GM12878 (cell line): ENCODE measurements around the gene PLOD3. TPM values are rescaled to one million over a fixed set of nuclear protein-coding genes. Genes with fewer than 3 reads are reported as not detected.

Experiments
- ATAC-seq: fragments of 200-7000 bp; cut with Tn5 transposase; 3 replicates; pipeline ENCODE4 v1.9.1; 2020; ENCODE audit warnings: mild to moderate bottlenecking, moderate library complexity
- BruUV-seq: library from RNA; stranded (reverse); fragments of 400-500 nt; replicated peaks from 2 replicates; lab custom pipeline; 2021; lab: Mats Ljungman, UMichigan
- CTCF ChIA-PET: fragments of 300-600 bp; sonication (Branson Sonifier 250); formaldehyde crosslinking; extraction: SDS; loops from one replicate; lab custom pipeline; 2021; ENCODE audit warnings: inconsistent platforms; lab: Yijun Ruan, JAX
- POLR2A ChIA-PET: fragments of 350-600 bp; formaldehyde crosslinking; extraction: SDS; loops from one replicate; lab custom pipeline; 2021; ENCODE audit warnings: inconsistent platforms; lab: Charles Lee
- RAD21 ChIA-PET: fragments of 300-600 bp; sonication (Branson Sonifier 250); formaldehyde crosslinking; loops from one replicate; lab custom pipeline; 2023; ENCODE audit warnings: antibody characterized with exemption; ENCODE audit not compliant: unreplicated experiment; lab: Charles Lee
- SMC1A ChIA-PET: fragments of 300-600 bp; sonication (Branson Sonifier 250); formaldehyde crosslinking; loops from one replicate; lab custom pipeline; 2023; ENCODE audit not compliant: unreplicated experiment, uncharacterized antibody; lab: Charles Lee
- DNase-seq: peaks from one replicate; pipeline ENCODE4 v3.0.0-alpha.2; 2011; ENCODE audit warnings: low read depth, low spot score
- FAIRE-seq: peaks from 3 replicates; lab custom pipeline; 2011; peaks lifted over from hg19 to GRCh38; lab: Jason Lieb, UNC
- H2AFZ ChIP-seq: 2 replicates; pipeline ENCODE4 v1.6.0; 2011; ENCODE audit warnings: low read depth, low read length, control low read depth; ENCODE audit not compliant: control insufficient read depth
- H3K27ac ChIP-seq: 2 replicates; pipeline ENCODE4 v1.5.1; 2011; ENCODE audit warnings: control low read depth; ENCODE audit not compliant: control insufficient read depth, insufficient read depth
- H3K27me3 ChIP-seq, 2 experiments: replicated peaks in 1 of 2; 2 replicates each; pipeline versions ENCODE4 v1.6.0 to v1.6.1; 2011; ENCODE audit warnings: low read length in 1 of 2; ENCODE audit not compliant: control insufficient read depth in 2 of 2, insufficient read depth in 2 of 2
- H3K36me3 ChIP-seq, 2 experiments: 2 replicates each; pipeline ENCODE4 v1.5.1; 2011; ENCODE audit warnings: low read length in 1 of 2; ENCODE audit not compliant: control insufficient read depth in 2 of 2, insufficient read depth in 2 of 2
- H3K4me1 ChIP-seq: 2 replicates; pipeline ENCODE4 v1.6.1; 2011; ENCODE audit warnings: mild to moderate bottlenecking, low read length, moderate library complexity, mixed read lengths; ENCODE audit not compliant: control insufficient read depth, insufficient read depth
- H3K4me2 ChIP-seq: 2 replicates; pipeline ENCODE4 v1.6.0; 2011; ENCODE audit warnings: control low read depth; ENCODE audit not compliant: control insufficient read depth, insufficient read depth
- H3K4me3 ChIP-seq: fragments of 200-600 bp; sonication (generic); 2 replicates; pipeline ENCODE4 v1.5.1; 2016
- H3K79me2 ChIP-seq: 2 replicates; pipeline ENCODE4 v1.6.0; 2011; ENCODE audit warnings: low read length; ENCODE audit not compliant: control insufficient read depth, insufficient read depth
- H3K9ac ChIP-seq: 2 replicates; pipeline ENCODE4 v1.8.0; 2011; ENCODE audit warnings: low read length, control low read depth, mixed read lengths; ENCODE audit not compliant: control insufficient read depth, insufficient read depth
- H3K9me3 ChIP-seq: replicated peaks from 3 replicates; pipeline ENCODE4 v1.5.1; 2011; ENCODE audit warnings: mild to moderate bottlenecking, low read length; ENCODE audit not compliant: control insufficient read depth, insufficient read depth
- H4K20me1 ChIP-seq: 2 replicates; pipeline ENCODE4 v1.6.0; 2011; ENCODE audit not compliant: control insufficient read depth, insufficient read depth
- ATF7 ChIP-seq: fragments of 450-650 bp; IDR thresholded peaks from 2 replicates; pipeline ENCODE4 v1.6.1; 2016; ENCODE audit warnings: low read depth, mild to moderate bottlenecking
- CBFB ChIP-seq: IDR thresholded peaks from 2 replicates; pipeline ENCODE4 v1.6.1; 2016; ENCODE audit warnings: antibody characterized with exemption, low read depth
- CBX3 ChIP-seq: fragments of 200-600 bp; sonication (generic); IDR thresholded peaks from 2 replicates; pipeline ENCODE4 v1.6.1; 2016; ENCODE audit warnings: low read depth, borderline replicate concordance
- FOXM1 ChIP-seq: IDR thresholded peaks from 2 replicates; pipeline ENCODE4 v1.6.1; 2012; ENCODE audit warnings: low read depth, mild to moderate bottlenecking, inconsistent platforms, low read length, moderate library complexity
- HSF1 ChIP-seq: fragments of 150-350 bp; IDR thresholded peaks from 2 replicates; pipeline ENCODE4 v1.6.1; 2014; ENCODE audit warnings: mild to moderate bottlenecking, low read depth, low read length
- IKZF1 ChIP-seq: fragments of 450-650 bp; conservative IDR thresholded peaks from 2 replicates; pipeline ENCODE4 v1.6.1; 2017; ENCODE audit warnings: antibody characterized with exemption, mild to moderate bottlenecking
- JUND ChIP-seq: IDR thresholded peaks from 2 replicates; pipeline ENCODE4 v1.6.1; 2012; ENCODE audit warnings: low read depth, mild to moderate bottlenecking, low read length, improper control_type of control experiment, moderate library complexity
- MTA2 ChIP-seq: fragments of 450-650 bp; IDR thresholded peaks from 2 replicates; pipeline ENCODE4 v1.6.1; 2016; ENCODE audit warnings: low read depth, mild to moderate bottlenecking, moderate library complexity
- NBN ChIP-seq: fragments of 450-650 bp; IDR thresholded peaks from 2 replicates; pipeline ENCODE4 v1.6.1; 2016
- NFXL1 ChIP-seq: fragments of 450-650 bp; IDR thresholded peaks from 2 replicates; pipeline ENCODE4 v1.6.1; 2017; ENCODE audit warnings: antibody characterized with exemption, mild to moderate bottlenecking, borderline replicate concordance
- NFYA ChIP-seq: IDR thresholded peaks from 2 replicates; pipeline ENCODE4 v1.6.1; 2011; ENCODE audit warnings: low read depth, mild to moderate bottlenecking, low read length, improper control_type of control experiment, borderline replicate concordance
- NRF1 ChIP-seq: conservative IDR thresholded peaks from 2 replicates; pipeline ENCODE4 v1.6.1; 2011; ENCODE audit warnings: mild to moderate bottlenecking, low read depth, low read length, improper control_type of control experiment
- SP1 ChIP-seq: IDR thresholded peaks from one replicate; pipeline ENCODE4 v1.6.1; 2011; ENCODE audit warnings: low read depth, low read length
- SRF ChIP-seq, 2 experiments: IDR thresholded peaks; 2 replicates each; pipeline ENCODE4 v1.6.1; 2011; ENCODE audit warnings: low read depth in 2 of 2, low read length in 2 of 2, mild to moderate bottlenecking in 1 of 2, moderate library complexity in 1 of 2
- WGBS: methylation state at CpG from one replicate; pipeline ENCODE4 v1.1.6; 2016; ENCODE audit warnings: low lambda C conversion rate; ENCODE audit not compliant: insufficient replicate concordance, insufficient coverage; ENCODE audit errors: missing lambda C conversion rate; 5-methylcytosine and 5-hydroxymethylcytosine counted together
- in situ Hi-C: fragments of 300-500 bp; cut with MboI; formaldehyde crosslinking; loops from 9 replicates; pipeline ENCODE4 v1.14.3; 2018; ENCODE audit warnings: mixed read lengths
- intact Hi-C: fragments of 100-400 bp; cut with micrococcal nuclease; formaldehyde crosslinking; loops from one replicate; pipeline ENCODE4 v1.14.2; 2022; ENCODE audit not compliant: unreplicated experiment
- polyA plus RNA-seq, 11 experiments: library from polyadenylated mRNA; depleted of rRNA in 4 of 11; unstranded in 6 of 11; stranded (reverse) in 5 of 11; fragments of >200 nt; fragmentation: Nextera tagmentation in 4 of 11; fragmentation: Illumina TruSeq in 1 of 11; extraction: Ambion mirVana in 4 of 11; extraction: Trizol in 1 of 11; gene quantifications; 1 replicate in 1 of 11; 2 replicates in 10 of 11; pipeline versions ENCODE4 v1.2.1 to v1.2.3, GENCODE V29; 2011 to 2016; ENCODE audit warnings: inconsistent platforms in 2 of 11, missing spikeins in 2 of 11, low read depth in 1 of 11
- total RNA-seq, 4 experiments: library from RNA; depleted of rRNA in 3 of 4; stranded (reverse); fragments of >200 nt in 3 of 4; fragmentation: Illumina TruSeq in 1 of 4; extraction: Trizol in 1 of 4; gene quantifications; 2 replicates each; pipeline versions ENCODE4 v1.2.1 to v1.2.3, GENCODE V29; 2013 to 2021

Gene PLOD3
- total and polyA plus RNA-seq, 10 of the 15 experiments (the other 5 are each of a cell fraction or from before 2014, with no cell fraction given), result 0.53 to 27.8 (median 15.1) TPM

DNA sequence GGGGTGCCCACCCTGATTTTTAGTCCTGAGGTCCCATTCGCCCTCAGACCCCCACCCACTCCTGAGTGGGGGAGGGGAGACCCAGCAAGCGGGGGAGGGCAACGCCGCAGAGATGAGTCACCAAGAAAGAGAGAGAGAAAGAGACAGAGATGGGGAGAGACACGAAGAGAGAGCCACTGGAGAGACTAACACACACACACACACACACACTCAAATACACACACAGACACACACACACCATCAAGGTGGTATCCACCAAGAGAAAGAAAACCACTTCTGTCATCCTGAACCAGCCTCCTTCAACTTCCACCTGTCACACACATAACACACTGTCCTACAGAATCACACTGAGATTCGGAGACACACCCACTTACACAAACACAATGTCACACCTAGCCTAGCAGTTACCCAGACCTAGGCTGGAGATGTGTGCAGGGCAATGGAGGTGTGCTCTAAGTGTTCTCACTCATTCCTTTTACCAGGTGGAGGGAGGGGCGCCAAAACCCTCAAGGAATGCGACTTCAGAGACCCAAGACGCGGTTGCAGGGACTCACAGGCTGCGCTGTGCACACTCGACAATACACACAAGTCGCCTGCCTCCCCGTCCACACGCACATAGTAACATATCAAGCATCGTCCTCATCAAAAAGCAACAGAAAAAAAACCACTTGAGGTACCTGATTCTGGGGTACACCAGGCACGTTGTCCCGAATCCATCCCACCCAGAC lies 48.1 kb downstream of the PLOD3 start:
- DNase-seq (no peak), FAIRE-seq (peak; percentile 13)
- RAD21 ChIA-PET, result interaction anchor here (0.7 to 2.7 kb wide), 3 partner anchors 25 to 1219 kb away, joined by 3 to 20 read pairs (median 12); no protein-coding TSS in a partner anchor
- peaks cover 36 to 37% of the 10 kb centered on the region in 2 experiments for H3K27me3 ChIP-seq
- no peak overlapping the region for H3K9ac ChIP-seq
- intact Hi-C loops, result loop anchor here (1.0 kb wide), 2 partner anchors 19 to 25 kb away; no protein-coding TSS in a partner anchor
- TF ChIP-seq NBN (0 out of 2 replicates have a peak, but pooled peaks have one; percentile 24), CBFB (no peak)
- TF ChIP-seq, all 136 proteins: peak for 1
- ChIA-PET POLR2A (no interaction called here), SMC1A (interaction anchor here (1.2 to 2.6 kb wide), 3 partner anchors 25 to 27 kb away, joined by 4 to 10 read pairs (median 9); no protein-coding TSS in a partner anchor), CTCF (interaction anchor here (0.6 to 6.1 kb wide), 4 partner anchors 28 to 113 kb away, joined by 3 to 80 read pairs (median 4); partner anchors contain the start of gene TRIM56)
- Histone ChIP-seq H3K27ac (no peak overlapping the region), H2AFZ (no peak overlapping the region), H3K9me3 (no peaks in the 10 kb centered on the region; the same call in 2 of the 3 replicates), H3K79me2 (no peaks in the 10 kb centered on the region), H3K4me2 (peak overlapping the region; percentile 33; the same call in 1 of the 2 replicates), H3K4me1 (peaks cover 11% of the 10 kb centered on the region), H3K4me3 (no peak overlapping the region), H3K36me3 (no peaks in the 10 kb centered on the region), H4K20me1 (no peaks in the 10 kb centered on the region)
- in situ Hi-C loops, result no loop called here
- peak; percentile 1; the same call in 1 of the 3 replicates for ATAC-seq
- 2% methylated on average over 17 of the region's 18 CpGs for WGBS
- BruUV-seq, result no TSS peak

DNA sequence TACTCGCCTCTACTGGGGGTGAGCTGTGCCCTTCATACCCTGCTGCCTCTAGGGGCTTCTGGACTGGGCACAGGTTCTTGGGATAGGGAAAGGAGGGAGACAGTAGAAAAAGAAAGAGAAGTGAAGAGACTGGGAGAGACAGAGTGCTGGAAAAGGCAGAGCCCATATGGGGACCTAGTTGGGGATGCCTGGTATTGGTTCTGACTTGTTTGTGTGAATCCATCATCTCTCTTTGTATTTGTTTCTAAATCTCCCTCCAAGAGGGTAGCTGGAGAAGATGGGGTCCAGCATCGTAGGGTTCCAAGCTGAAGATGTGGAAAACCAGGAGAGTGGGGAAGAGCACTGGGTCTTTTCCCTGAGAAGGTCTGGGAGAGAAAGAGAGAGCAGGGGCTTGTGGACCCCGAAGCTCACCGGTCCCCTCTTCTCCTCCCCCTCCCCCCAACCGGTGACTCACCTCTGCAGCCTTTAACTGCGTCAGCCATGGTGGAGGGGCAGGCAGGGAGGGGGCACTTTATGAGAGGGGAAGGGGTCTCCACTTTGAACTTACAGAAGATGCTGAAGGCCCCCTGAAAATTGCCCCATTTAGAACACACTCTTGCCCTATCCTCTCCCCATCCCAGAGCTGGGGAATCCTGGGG lies 48.9 kb downstream of the PLOD3 start:
- CTCF ChIA-PET, result interaction anchor here (0.6 to 6.1 kb wide), 3 partner anchors 27 to 34 kb away, joined by 4 to 80 read pairs (median 4); no protein-coding TSS in a partner anchor
- ATAC-seq, result no peak
- no peaks in the 10 kb centered on the region for H3K79me2 ChIP-seq
- H3K4me1 ChIP-seq, result peaks cover 11% of the 10 kb centered on the region
- no peak overlapping the region for H3K4me3 ChIP-seq
- in situ Hi-C loops, result no loop called here
- intact Hi-C loops, result loop anchor here (1.0 kb wide), 2 partner anchors 20 to 24 kb away; no protein-coding TSS in a partner anchor
- no peak overlapping the region for H3K9ac ChIP-seq
- no peak overlapping the region for H3K4me2 ChIP-seq
- no peaks in the 10 kb centered on the region; the same call in 2 of the 3 replicates for H3K9me3 ChIP-seq
- 7% methylated on average over 4 of the region's 6 CpGs for WGBS
- no TSS peak for BruUV-seq
- SMC1A ChIA-PET, result interaction anchor here (1.2 to 1.8 kb wide), 2 partner anchors 24 to 26 kb away, joined by 4 to 9 read pairs; no protein-coding TSS in a partner anchor
- peaks cover 36 to 41% of the 10 kb centered on the region in 2 experiments for H3K27me3 ChIP-seq
- RAD21 ChIA-PET, result interaction anchor here (0.7 to 1.8 kb wide), 2 partner anchors 25 to 1220 kb away, joined by 3 to 12 read pairs; no protein-coding TSS in a partner anchor
- no peaks in the 10 kb centered on the region for H3K36me3 ChIP-seq
- H4K20me1 ChIP-seq, result no peaks in the 10 kb centered on the region
- POLR2A ChIA-PET, result interaction anchor here (0.7 kb wide), 1 partner anchor 24 kb away, joined by 4 read pairs; no protein-coding TSS in a partner anchor
- DNase-seq, result no peak
- FAIRE-seq, result no peak
- no peak overlapping the region for H2AFZ ChIP-seq
- no peak overlapping the region for H3K27ac ChIP-seq
- TF ChIP-seq NFYA, result no peak
- TF ChIP-seq IKZF1, result no peak
- TF ChIP-seq NFXL1, result no peak
- TF ChIP-seq NRF1, result no peak
- TF ChIP-seq CBX3, result no peak
- TF ChIP-seq FOXM1, result no peak
- TF ChIP-seq SRF (IDR thresholded peaks at IDR 0.05; ENCODE audit: low read depth in 2 of 2, low read length in 2 of 2), result no peak
- no peak for TF ChIP-seq HSF1
- no peak for TF ChIP-seq MTA2
- no peak for TF ChIP-seq ATF7
- TF ChIP-seq SP1, result no peak
- TF ChIP-seq JUND, result no peak
